Endothelial cell of umbilical vein (primary cell): Measurements from ENCODE around the gene GRM8. TPM values are rescaled to one million over a fixed set of nuclear protein-coding genes. Genes with fewer than 3 reads are reported as not detected.

Experiments
- BruUV-seq: library from RNA; stranded (reverse); fragments of 400-500 nt; replicated peaks from 2 replicates; lab custom pipeline; 2021; lab: Mats Ljungman, UMichigan
- CTCF ChIA-PET: fragments of 300-600, 350-600 bp; sonication (Branson Sonifier 250); formaldehyde crosslinking; loops from one replicate; lab custom pipeline; 2021; ENCODE audit warnings: antibody characterized with exemption, inconsistent platforms; lab: Charles Lee
- POLR2A ChIA-PET: fragments of 300-600, 350-600 bp; sonication (Branson Sonifier 250); formaldehyde crosslinking; loops from one replicate; lab custom pipeline; 2021; ENCODE audit warnings: antibody characterized with exemption, inconsistent platforms; lab: Charles Lee
- DNase-seq: peaks from one replicate; pipeline ENCODE4 v3.0.0-alpha.2; 2011; ENCODE audit warnings: low read depth, low spot score
- FAIRE-seq: peaks from 2 replicates; lab custom pipeline; 2011; peaks lifted over from hg19 to GRCh38; lab: Jason Lieb, UNC
- H2AFZ ChIP-seq: 2 replicates; pipeline ENCODE4 v1.6.0; 2012; ENCODE audit warnings: low read depth, low read length, control low read depth, inconsistent platforms
- H3K27ac ChIP-seq: 2 replicates; pipeline ENCODE4 v1.5.1; 2011; ENCODE audit warnings: low read depth, mild to moderate bottlenecking, control low read depth, low read length, moderate library complexity; ENCODE audit not compliant: insufficient read depth
- H3K27me3 ChIP-seq, 2 experiments: 2 replicates each; pipeline versions ENCODE4 v1.6.0 to v1.6.1; 2011; ENCODE audit warnings: low read length in 2 of 2, mixed read lengths in 1 of 2; ENCODE audit not compliant: control insufficient read depth in 2 of 2, insufficient read depth in 2 of 2
- H3K36me3 ChIP-seq, 2 experiments: 2 replicates in 1 of 2; 3 replicates in 1 of 2; pipeline ENCODE4 v1.5.1; 2011; ENCODE audit warnings: low read length in 2 of 2, mild to moderate bottlenecking in 1 of 2, moderate library complexity in 1 of 2; ENCODE audit not compliant: control insufficient read depth in 2 of 2, insufficient read depth in 2 of 2; ENCODE audit errors: extremely low read depth in 1 of 2
- H3K4me1 ChIP-seq: 3 replicates; pipeline ENCODE4 v1.5.1; 2011; ENCODE audit warnings: mild to moderate bottlenecking, low read length; ENCODE audit not compliant: control insufficient read depth, insufficient read depth; ENCODE audit errors: extremely low read depth
- H3K4me2 ChIP-seq: 2 replicates; pipeline ENCODE4 v1.6.1; 2011; ENCODE audit warnings: low read length, control low read depth, mixed read lengths; ENCODE audit not compliant: insufficient read depth
- H3K4me3 ChIP-seq, 3 experiments: fragments of 200-600 bp in 1 of 3; sonication (generic), shearing (Covaris generic) in 1 of 3; replicated peaks in 1 of 3; 2 replicates each; pipeline ENCODE4 v1.5.1; 2011 to 2016; ENCODE audit warnings: control low read depth in 3 of 3, low read length in 3 of 3, mild to moderate bottlenecking in 2 of 3, inconsistent platforms in 1 of 3, low read depth in 1 of 3, moderate library complexity in 1 of 3; ENCODE audit not compliant: insufficient read depth in 1 of 3
- H3K79me2 ChIP-seq: 2 replicates; pipeline ENCODE4 v1.6.0; 2012; ENCODE audit warnings: low read length, inconsistent platforms; ENCODE audit not compliant: control insufficient read depth, insufficient read depth
- H3K9ac ChIP-seq: replicated peaks from 2 replicates; pipeline ENCODE3; 2011; ENCODE audit warnings: low read length, control low read depth; ENCODE audit not compliant: insufficient read depth; ENCODE audit errors: extremely low read depth
- H3K9me1 ChIP-seq: replicated peaks from 3 replicates; pipeline ENCODE4 v1.6.0; 2011; ENCODE audit warnings: mild to moderate bottlenecking, low read length; ENCODE audit not compliant: control insufficient read depth, insufficient read depth; ENCODE audit errors: extremely low read depth
- H3K9me3 ChIP-seq: replicated peaks from 2 replicates; pipeline ENCODE4 v1.5.1; 2012; ENCODE audit warnings: low read length, inconsistent platforms; ENCODE audit not compliant: control insufficient read depth, insufficient read depth
- H4K20me1 ChIP-seq: replicated peaks from 2 replicates; pipeline ENCODE3; 2011; ENCODE audit warnings: mild to moderate bottlenecking, low read length; ENCODE audit not compliant: control insufficient read depth, insufficient read depth; ENCODE audit errors: extremely low read depth
- EZH2 ChIP-seq: IDR thresholded peaks from 2 replicates; pipeline ENCODE4 v1.6.1; 2012; ENCODE audit warnings: borderline replicate concordance, low read depth, mild to moderate bottlenecking, moderate library complexity, low read length, inconsistent platforms; ENCODE audit not compliant: severe bottlenecking
- FOS ChIP-seq: IDR thresholded peaks from 2 replicates; pipeline ENCODE4 v1.6.1; 2011; ENCODE audit warnings: mild to moderate bottlenecking, low read length, moderate library complexity, borderline replicate concordance; ENCODE audit not compliant: insufficient read depth
- GATA2 ChIP-seq: IDR thresholded peaks from 2 replicates; pipeline ENCODE4 v1.7.0; 2011; ENCODE audit warnings: low read depth, mild to moderate bottlenecking, moderate library complexity, mixed read lengths, low read length; ENCODE audit not compliant: insufficient read length, insufficient read depth
- JUN ChIP-seq: IDR thresholded peaks from 2 replicates; pipeline ENCODE4 v1.6.1; 2011; ENCODE audit warnings: borderline replicate concordance, low read depth; ENCODE audit not compliant: insufficient read length, insufficient read depth
- MYC ChIP-seq: IDR thresholded peaks from one replicate; pipeline ENCODE4 v1.6.1; 2011; ENCODE audit warnings: mild to moderate bottlenecking, low read depth, low read length
- POLR2A ChIP-seq: IDR thresholded peaks from 2 replicates; pipeline ENCODE4 v1.6.1; 2012; ENCODE audit warnings: low read depth, mild to moderate bottlenecking, control low read depth, low read length
- POLR2AphosphoS5 ChIP-seq: IDR thresholded peaks from 2 replicates; pipeline ENCODE4 v1.6.1; 2012; ENCODE audit warnings: low read depth, mild to moderate bottlenecking, control low read depth, low read length, moderate library complexity; ENCODE audit not compliant: insufficient read depth
- dilution Hi-C: fragments of 300-500 bp; cut with MboI; formaldehyde crosslinking; loops from one replicate; pipeline ENCODE4 v1.15.0; 2019; ENCODE audit warnings: low sequenced_read_pairs; ENCODE audit not compliant: extremely low pct_ligation_motif_present
- intact Hi-C: fragments of 100-400 bp; cut with micrococcal nuclease; formaldehyde crosslinking; loops from one replicate; pipeline ENCODE4 v1.10.0; 2022
- polyA plus RNA-seq, 4 experiments: library from polyadenylated mRNA; depleted of rRNA in 3 of 4; stranded (reverse) in 3 of 4; unstranded in 1 of 4; fragments of >200 nt; gene quantifications; 2 replicates each; pipeline versions ENCODE4 v1.2.1 to v1.2.3, GENCODE V29; 2011 to 2012; ENCODE audit warnings: missing spikeins in 1 of 4
- total RNA-seq: library from RNA; stranded (reverse); gene quantifications from 2 replicates; pipeline ENCODE4 v1.2.3, GENCODE V29; 2021
- TF ChIP-seq, protein P1 (sequence below): IDR thresholded peaks from 2 replicates; pipeline ENCODE4 v1.6.1; 2011; ENCODE audit not compliant: insufficient read depth, insufficient read length
- TF ChIP-seq, protein P2 (sequence below), 2 donors: IDR thresholded peaks; 1 replicate in 1 of 2; 2 replicates in 1 of 2; pipeline ENCODE4 v1.5.1; 2011; ENCODE audit warnings: low read length in 2 of 2, mild to moderate bottlenecking in 2 of 2, moderate library complexity in 2 of 2, control low read depth in 1 of 2, inconsistent platforms in 1 of 2, low read depth in 1 of 2; ENCODE audit not compliant: insufficient read depth in 1 of 2; ENCODE audit errors: extremely low read depth in 1 of 2

GRM8 gene
- total and polyA plus RNA-seq, 2 donors (not counting 3 experiments of a cell fraction or from before 2014, with no cell fraction given) = not detected

DNA sequence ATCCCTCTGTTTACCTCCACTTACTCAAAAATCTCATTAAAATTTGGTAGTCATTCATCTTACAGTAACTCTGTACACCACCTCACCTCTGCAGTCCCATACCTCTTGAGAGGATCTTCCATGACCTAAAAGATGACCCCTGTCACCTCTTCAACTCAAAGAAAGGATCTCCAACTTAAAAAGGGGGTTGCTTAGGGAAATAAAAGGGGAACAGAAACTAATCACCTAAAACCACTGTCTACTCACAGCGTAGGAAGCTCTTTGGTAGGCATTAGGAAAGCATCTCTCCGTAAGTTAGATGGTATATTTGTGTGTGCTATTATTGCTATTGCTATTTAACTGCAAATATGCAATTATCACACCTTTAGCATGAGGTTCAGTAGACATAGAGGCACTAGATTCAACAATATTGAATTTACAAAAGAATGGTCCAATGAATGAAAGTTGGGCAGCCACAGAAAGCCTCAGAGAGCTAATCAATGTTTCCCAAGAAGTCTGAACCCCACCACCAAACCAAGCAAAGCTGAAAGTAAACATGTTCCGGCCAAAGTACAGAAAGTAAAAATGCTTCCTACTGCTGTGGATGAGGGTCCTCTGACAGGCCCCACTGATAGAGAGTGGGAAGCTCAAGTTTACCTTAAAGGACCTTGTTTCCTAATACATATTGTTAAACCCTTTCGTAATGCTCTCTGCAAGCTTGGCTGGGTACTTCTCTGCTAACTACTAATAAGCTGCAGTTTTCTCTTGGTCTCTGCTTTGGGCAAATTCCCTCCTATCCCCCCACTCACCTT is 105.8 kb downstream of the GRM8 start:
- H2AFZ ChIP-seq = no peak overlapping the region
- dilution Hi-C loops (no loop called here), intact Hi-C loops (no loop called here)
- CTCF ChIA-PET = no interaction called here
- H3K9ac ChIP-seq = no peak overlapping the region
- DNase-seq = no peak
- H3K27ac ChIP-seq = no peak overlapping the region
- no TSS peak for BruUV-seq
- H3K4me1 ChIP-seq = no peaks in the 10 kb centered on the region
- H3K36me3 ChIP-seq = no peaks in the 10 kb centered on the region
- H3K27me3 ChIP-seq = no peaks in the 10 kb centered on the region
- H3K4me3 ChIP-seq = no peak overlapping the region
- H3K9me3 ChIP-seq = no peaks in the 10 kb centered on the region
- no peaks in the 10 kb centered on the region for H3K79me2 ChIP-seq
- H3K4me2 ChIP-seq = no peak overlapping the region
- no peaks in the 10 kb centered on the region for H4K20me1 ChIP-seq
- FAIRE-seq = no peak
- POLR2A ChIA-PET = no interaction called here
- TF ChIP-seq POLR2AphosphoS5 (no peak), MYC (no peak)
- H3K9me1 ChIP-seq = no peaks in the 10 kb centered on the region

DNA sequence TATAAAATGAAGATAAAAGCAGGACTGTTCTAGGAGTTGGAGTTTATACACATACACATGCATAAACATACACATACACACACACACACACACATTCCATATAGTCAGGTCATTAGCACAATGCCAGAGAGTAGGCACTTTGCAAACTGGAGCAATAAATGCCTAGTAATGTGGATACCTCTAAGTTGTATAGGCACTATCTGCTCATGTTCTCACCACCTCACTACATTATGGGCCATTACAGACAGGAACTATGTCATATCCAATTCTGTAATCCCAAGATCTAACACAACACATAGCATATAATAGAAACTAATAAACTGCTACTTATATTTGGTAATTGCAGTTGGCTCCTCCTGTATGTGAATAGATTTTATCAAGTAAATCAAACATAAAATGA is 115.6 kb downstream of the GRM8 start:
- no peaks in the 10 kb centered on the region for H3K36me3 ChIP-seq
- no peaks in the 10 kb centered on the region for H3K27me3 ChIP-seq
- H2AFZ ChIP-seq = no peak overlapping the region
- POLR2A ChIA-PET = no interaction called here
- no peak for FAIRE-seq
- no peak for DNase-seq
- TF ChIP-seq, protein P1, sequence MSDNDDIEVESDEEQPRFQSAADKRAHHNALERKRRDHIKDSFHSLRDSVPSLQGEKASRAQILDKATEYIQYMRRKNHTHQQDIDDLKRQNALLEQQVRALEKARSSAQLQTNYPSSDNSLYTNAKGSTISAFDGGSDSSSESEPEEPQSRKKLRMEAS = no peak
- TF ChIP-seq POLR2A (no peak), JUN (no peak), FOS (no peak), EZH2 (no peak), MYC (no peak), POLR2AphosphoS5 (no peak), GATA2 (no peak)
- TF ChIP-seq, protein P2, sequence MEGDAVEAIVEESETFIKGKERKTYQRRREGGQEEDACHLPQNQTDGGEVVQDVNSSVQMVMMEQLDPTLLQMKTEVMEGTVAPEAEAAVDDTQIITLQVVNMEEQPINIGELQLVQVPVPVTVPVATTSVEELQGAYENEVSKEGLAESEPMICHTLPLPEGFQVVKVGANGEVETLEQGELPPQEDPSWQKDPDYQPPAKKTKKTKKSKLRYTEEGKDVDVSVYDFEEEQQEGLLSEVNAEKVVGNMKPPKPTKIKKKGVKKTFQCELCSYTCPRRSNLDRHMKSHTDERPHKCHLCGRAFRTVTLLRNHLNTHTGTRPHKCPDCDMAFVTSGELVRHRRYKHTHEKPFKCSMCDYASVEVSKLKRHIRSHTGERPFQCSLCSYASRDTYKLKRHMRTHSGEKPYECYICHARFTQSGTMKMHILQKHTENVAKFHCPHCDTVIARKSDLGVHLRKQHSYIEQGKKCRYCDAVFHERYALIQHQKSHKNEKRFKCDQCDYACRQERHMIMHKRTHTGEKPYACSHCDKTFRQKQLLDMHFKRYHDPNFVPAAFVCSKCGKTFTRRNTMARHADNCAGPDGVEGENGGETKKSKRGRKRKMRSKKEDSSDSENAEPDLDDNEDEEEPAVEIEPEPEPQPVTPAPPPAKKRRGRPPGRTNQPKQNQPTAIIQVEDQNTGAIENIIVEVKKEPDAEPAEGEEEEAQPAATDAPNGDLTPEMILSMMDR (IDR thresholded peaks at IDR 0.05; ENCODE audit: extremely low read depth in 1 of 2, insufficient read depth in 1 of 2, low read depth in 1 of 2, low read length in 2 of 2) = no peak
- no peak overlapping the region for H3K4me3 ChIP-seq
- intact Hi-C loops (no loop called here), dilution Hi-C loops (no loop called here)
- H3K9me1 ChIP-seq = no peaks in the 10 kb centered on the region
- H3K4me2 ChIP-seq = no peak overlapping the region
- no peak overlapping the region for H3K27ac ChIP-seq
- CTCF ChIA-PET = no interaction called here
- no peaks in the 10 kb centered on the region for H4K20me1 ChIP-seq
- H3K9ac ChIP-seq = no peak overlapping the region
- BruUV-seq = no TSS peak
- no peaks in the 10 kb centered on the region for H3K9me3 ChIP-seq
- H3K79me2 ChIP-seq = no peaks in the 10 kb centered on the region
- H3K4me1 ChIP-seq = no peaks in the 10 kb centered on the region
